Body of pancreas (tissue), 4 donors: ENCODE results near the gene GPR143. TPM values are rescaled to one million over a fixed set of nuclear protein-coding genes. Genes with fewer than 3 reads are reported as not detected.
A peak's percentile ranks its signal among the peaks of the same experiment; 100 is the strongest.

Source experiments
- ATAC-seq: fragments of 150-250 bp; one replicate; pipeline ENCODE4 v1.9.1; 2016
- DNase-seq, 4 donors: peaks; one replicate each; pipeline ENCODE4 v3.0.0-alpha.2; 2019
- H3K27ac ChIP-seq, 4 donors: fragments of 200-600 bp; sonication (generic); 1 replicate in 3 of 4; 2 replicates in 1 of 4; pipeline versions ENCODE4 v1.5.1 to v1.6.1; 2016 to 2019; ENCODE audit warnings: mild to moderate bottlenecking in 1 of 4, mixed read lengths in 1 of 4, moderate library complexity in 1 of 4
- H3K27me3 ChIP-seq, 2 donors: fragments of 200-600 bp; sonication (generic); one replicate each; pipeline ENCODE4 v1.6.0; 2016; ENCODE audit warnings: mild to moderate bottlenecking in 1 of 2
- H3K36me3 ChIP-seq, 2 donors: fragments of 200-600 bp; sonication (generic); replicated peaks in 1 of 2; 2 replicates each; pipeline ENCODE4 v1.5.1; 2016; ENCODE audit warnings: low read depth in 2 of 2; ENCODE audit not compliant: insufficient read depth in 1 of 2
- H3K4me1 ChIP-seq: fragments of 200-600 bp; sonication (generic); one replicate; pipeline ENCODE4 v1.6.0; 2016
- H3K4me3 ChIP-seq, 2 donors: fragments of 200-600 bp; sonication (generic); 1 replicate in 1 of 2; 2 replicates in 1 of 2; pipeline ENCODE4 v1.5.1; 2016 to 2019
- H3K9me3 ChIP-seq, 3 donors: fragments of 200-600 bp; sonication (generic); 1 replicate in 2 of 3; 2 replicates in 1 of 3; pipeline ENCODE4 v1.5.1; 2016
- CTCF ChIP-seq, 7 experiments: fragments of 450-650 bp in 4 of 7; fragments of 200-600 bp in 3 of 7; sonication (generic) in 3 of 7; IDR thresholded peaks; one replicate each; pipeline ENCODE4 v1.5.1; 2016 to 2019; ENCODE audit warnings: antibody characterized with exemption in 7 of 7
- POLR2A ChIP-seq, 3 donors: fragments of 450-650 bp; IDR thresholded peaks; one replicate each; pipeline ENCODE4 v1.6.1; 2016; ENCODE audit warnings: antibody characterized with exemption in 3 of 3, mild to moderate bottlenecking in 2 of 3
- WGBS, 2 donors: methylation state at CpG; one replicate each; pipeline ENCODE4 v1.1.5; 2017; 5-methylcytosine and 5-hydroxymethylcytosine counted together
- intact Hi-C: fragments of 100-400 bp; cut with DNase I; formaldehyde crosslinking; loops from one replicate; pipeline ENCODE4 v1.15.1; 2023
- total RNA-seq, 2 donors: library from RNA; depleted of rRNA; stranded (reverse); fragments of >200 nt; gene quantifications; one replicate each; pipeline ENCODE4 v1.1.0, GENCODE V29; 2016

Gene GPR143
- total RNA-seq, 2 donors from 2014 or later = 0.99 to 2.3 TPM

GRCh38 chrX:9789555-9789954 lies 23.9 kb upstream of the GPR143 start:
- H3K27me3 ChIP-seq = no peaks in the 10 kb centered on the region
- H3K4me3 ChIP-seq = no peak overlapping the region
- intact Hi-C loops = no loop called here
- peaks cover 19% of the 10 kb centered on the region for H3K4me1 ChIP-seq
- no peak for ATAC-seq
- TF ChIP-seq POLR2A (IDR thresholded peaks at IDR 0.05) (no peak), CTCF (IDR thresholded peaks at IDR 0.05) (no peak)
- H3K27ac ChIP-seq = peak overlapping the region in 2 of 4 donors; percentile 44 to 50
- WGBS, 2 donors = 60 to 70% methylated on average over 1 to 3 of the region's 5 CpGs
- no peak for DNase-seq
- no peaks in the 10 kb centered on the region for H3K9me3 ChIP-seq
- no peaks in the 10 kb centered on the region for H3K36me3 ChIP-seq

- no peaks in the 10 kb centered on the region for H3K36me3 ChIP-seq
- no peaks in the 10 kb centered on the region for H3K9me3 ChIP-seq
- TF ChIP-seq POLR2A (IDR thresholded peaks at IDR 0.05) (no peak), CTCF (IDR thresholded peaks at IDR 0.05) (no peak)
- intact Hi-C loops = no loop called here
- H3K27ac ChIP-seq = peak overlapping the region in 2 of 4 donors; percentile 44 to 50
- peaks cover 19% of the 10 kb centered on the region for H3K4me1 ChIP-seq
- no peak overlapping the region for H3K4me3 ChIP-seq
- no peaks in the 10 kb centered on the region for H3K27me3 ChIP-seq
- peak; percentile 33 to 61 (median 52) for DNase-seq
- 0 to 5% methylated on average over 2 of the region's 2 CpGs for WGBS, 2 donors
- peak; percentile 36 for ATAC-seq
These were observed 23.3 kb upstream of the GPR143 start for GRCh38 chrX:9788911-9789310.

GRCh38 chrX:9786798-9787635 lies 21.4 kb upstream of the GPR143 start:
- TF ChIP-seq CTCF (IDR thresholded peaks at IDR 0.05) (no peak), POLR2A (IDR thresholded peaks at IDR 0.05) (peak in 1 of 3 donors; percentile 22)
- Histone ChIP-seq H3K9me3 (no peaks in the 10 kb centered on the region), H3K36me3 (no peaks in the 10 kb centered on the region), H3K27me3 (no peaks in the 10 kb centered on the region), H3K27ac (peak overlapping the region; percentile 35 to 77 (median 70)), H3K4me3 (peak overlapping the region; percentile 13 to 25), H3K4me1 (peaks cover 19% of the 10 kb centered on the region)
- 2 to 8% methylated on average over 7 to 38 of the region's 45 CpGs for WGBS, 2 donors
- ATAC-seq (peak; percentile 60), DNase-seq (peak; percentile 13 to 48 (median 32))
- intact Hi-C loops = no loop called here

GRCh38 chrX:9785944-9786797 lies 20.5 kb upstream of the GPR143 start, which contains the start of gene SHROOM2:
Gene SHROOM2 (plus strand): TSS chrX:9786429. CDS start chrX:9786546, 117 bp downstream.
- WGBS, 2 donors = 0% methylated on average over 7 of the region's 132 CpGs; no CpG with 5 or more reads in 1 of the 2 donors
- Histone ChIP-seq H3K4me3 (peak within 1 kb of the TSS; percentile 13 to 25), H3K27me3 (no peaks in the 10 kb centered on the region), H3K36me3 (no peaks in the 10 kb centered on the region), H3K4me1 (peaks cover 19% of the 10 kb centered on the region), H3K9me3 (no peaks in the 10 kb centered on the region), H3K27ac (peak within 1 kb of the TSS; percentile 35 to 77 (median 70))
- intact Hi-C loops = no loop called here
- DNase-seq (peak; percentile 23 to 49 (median 31)), ATAC-seq (peak; percentile 77)
- TF ChIP-seq POLR2A (IDR thresholded peaks at IDR 0.05) (no peak), CTCF (IDR thresholded peaks at IDR 0.05) (no peak)
